Lower leg skin (tissue), 3 donors: ENCODE measurements around the gene FBLN2.

Experiments
- CTCF ChIP-seq, 3 donors: fragments of 450-650 bp; IDR thresholded peaks; one replicate each; pipeline ENCODE4 v1.5.1; 2016; ENCODE audit warnings: antibody characterized with exemption in 3 of 3, mild to moderate bottlenecking in 3 of 3, moderate library complexity in 2 of 3
- POLR2A ChIP-seq, 2 donors: fragments of 450-650 bp; IDR thresholded peaks; one replicate each; pipeline ENCODE4 v1.6.1; 2016 to 2017; ENCODE audit warnings: antibody characterized with exemption in 2 of 2, mild to moderate bottlenecking in 1 of 2, moderate library complexity in 1 of 2

- TF ChIP-seq CTCF (IDR thresholded peaks at IDR 0.05) = no peak
- TF ChIP-seq POLR2A (IDR thresholded peaks at IDR 0.05) = no peak
These were observed 47.4 kb upstream of the FBLN2 start for GRCh38 chr3:13501521-13501920.
